K562 (cell line): ENCODE measurements around the gene CHKB. TPM values are rescaled to one million over a fixed set of nuclear protein-coding genes. Genes with fewer than 3 reads are reported as not detected.

ENCODE experiments used
- ATAC-seq: fragments of 200-7000 bp; cut with Tn5 transposase; 3 replicates; pipeline ENCODE4 v1.9.1; 2020; ENCODE audit warnings: moderate library complexity
- BruUV-seq: library from RNA; stranded (reverse); fragments of 400-500 nt; replicated peaks from 2 replicates; lab custom pipeline; 2021; lab: Mats Ljungman, UMichigan
- CTCF ChIA-PET: fragments of 300-600 bp; formaldehyde crosslinking; extraction: SDS; loops from one replicate; lab custom pipeline; 2021; ENCODE audit warnings: low intra/inter-chr PET ratio; lab: Yijun Ruan, JAX
- POLR2A ChIA-PET: fragments of 300-600, 350-650 bp; sonication (Branson Sonifier 250); formaldehyde crosslinking; extraction: SDS; loops from one replicate; lab custom pipeline; 2021; ENCODE audit warnings: antibody characterized with exemption, inconsistent platforms; lab: Yijun Ruan, JAX
- DNase-seq, 4 experiments: peaks; one replicate each; pipeline versions ENCODE4 v3.0.0 to v3.0.0-alpha.2; 2011 to 2018; ENCODE audit warnings: low spot score in 3 of 4, mixed read lengths in 3 of 4; ENCODE audit errors: extremely low read depth in 1 of 4
- FAIRE-seq: peaks from 2 replicates; lab custom pipeline; 2011; peaks lifted over from hg19 to GRCh38; lab: Jason Lieb, UNC
- H2AFZ ChIP-seq: 2 replicates; pipeline ENCODE4 v1.6.0; 2011; ENCODE audit warnings: low read depth, low read length, control low read depth, inconsistent platforms
- H3K27ac ChIP-seq: fragments of 200-600 bp; 3 replicates; pipeline ENCODE4 v1.8.0; 2011; ENCODE audit warnings: low read depth, mild to moderate bottlenecking, control low read depth, inconsistent platforms, low read length, moderate library complexity, mixed read lengths; ENCODE audit errors: extremely low read depth
- H3K27me3 ChIP-seq, 2 experiments: fragments of 300-600 bp in 1 of 2; 2 replicates in 1 of 2; 3 replicates in 1 of 2; pipeline versions ENCODE4 v1.6.0 to v1.8.0; 2011; ENCODE audit warnings: inconsistent platforms in 2 of 2, low read length in 2 of 2, mild to moderate bottlenecking in 1 of 2, mixed read lengths in 1 of 2, moderate library complexity in 1 of 2; ENCODE audit not compliant: control insufficient read depth in 2 of 2, insufficient read depth in 2 of 2
- H3K36me3 ChIP-seq: fragments of 300-600 bp; 3 replicates; pipeline ENCODE4 v1.8.0; 2011; ENCODE audit warnings: mild to moderate bottlenecking, low read length, inconsistent platforms; ENCODE audit not compliant: control insufficient read depth, insufficient read depth
- H3K4me1 ChIP-seq, 2 experiments: fragments of 200-600 bp in 1 of 2; replicated peaks in 1 of 2; 2 replicates in 1 of 2; 3 replicates in 1 of 2; pipeline versions ENCODE4 v1.5.1 to v1.8.0; 2011; ENCODE audit warnings: inconsistent platforms in 2 of 2, low read length in 2 of 2, mild to moderate bottlenecking in 1 of 2, mixed read lengths in 1 of 2, moderate library complexity in 1 of 2; ENCODE audit not compliant: control insufficient read depth in 2 of 2, insufficient read depth in 2 of 2
- H3K4me2 ChIP-seq: 2 replicates; pipeline ENCODE4 v1.6.1; 2011; ENCODE audit warnings: low read length, control low read depth, inconsistent platforms, mixed read lengths; ENCODE audit not compliant: insufficient read depth
- H3K4me3 ChIP-seq: fragments of 200-600 bp; sonication (generic), shearing (Covaris generic); 2 replicates; pipeline ENCODE4 v1.5.1; 2016; ENCODE audit warnings: control low read depth, inconsistent platforms
- H3K79me2 ChIP-seq: fragments of 200-600 bp; 3 replicates; pipeline ENCODE4 v1.8.0; 2011; ENCODE audit warnings: low read length, inconsistent platforms; ENCODE audit not compliant: control insufficient read depth, insufficient read depth
- H3K9ac ChIP-seq, 2 experiments: 2 replicates each; pipeline versions ENCODE4 v1.6.0 to v1.6.1; 2011; ENCODE audit warnings: low read depth in 2 of 2, low read length in 2 of 2, control low read depth in 1 of 2, inconsistent platforms in 1 of 2, mild to moderate bottlenecking in 1 of 2, mixed read lengths in 1 of 2; ENCODE audit not compliant: insufficient read depth in 1 of 2
- H3K9me1 ChIP-seq: one replicate; pipeline ENCODE4 v1.6.0; 2011; ENCODE audit warnings: inconsistent platforms, mild to moderate bottlenecking, low read length, moderate library complexity; ENCODE audit not compliant: control insufficient read depth, insufficient read depth
- H3K9me3 ChIP-seq: replicated peaks from 2 replicates; pipeline ENCODE4 v1.5.1; 2011; ENCODE audit warnings: low read depth, low read length, inconsistent platforms; ENCODE audit not compliant: control insufficient read depth, insufficient read depth
- H4K20me1 ChIP-seq: replicated peaks from 2 replicates; pipeline ENCODE4 v1.6.1; 2011; ENCODE audit warnings: low read length, inconsistent platforms, mixed read lengths; ENCODE audit not compliant: control insufficient read depth, insufficient read depth
- C11orf30 ChIP-seq: fragments of 450-650 bp; IDR thresholded peaks from 2 replicates; pipeline ENCODE4 v1.6.1; 2016; ENCODE audit warnings: low read depth, mild to moderate bottlenecking
- EHMT2 ChIP-seq: fragments of 450-650 bp; IDR thresholded peaks from 2 replicates; pipeline ENCODE4 v1.6.1; 2018; ENCODE audit warnings: antibody characterized with exemption
- FOS ChIP-seq: IDR thresholded peaks from 3 replicates; pipeline ENCODE4 v1.6.1; 2011; ENCODE audit not compliant: insufficient read length; ENCODE audit errors: extremely low read depth
- FOXK2 ChIP-seq, 2 experiments: fragments of 450-650 bp; IDR thresholded peaks in 1 of 2; conservative IDR thresholded peaks in 1 of 2; 2 replicates each; pipeline ENCODE4 v1.6.1; 2016; ENCODE audit warnings: low read depth in 2 of 2, mild to moderate bottlenecking in 1 of 2
- HDAC8 ChIP-seq: fragments of 450-650 bp; IDR thresholded peaks from 2 replicates; pipeline ENCODE4 v1.6.1; 2016; ENCODE audit warnings: mild to moderate bottlenecking, missing genetic modification characterization, moderate library complexity, missing compliant biosample characterization
- HNRNPK ChIP-seq: fragments of 200-400 bp; formaldehyde crosslinking; IDR thresholded peaks from one replicate; pipeline ENCODE4 v1.6.1; 2018; ENCODE audit warnings: mild to moderate bottlenecking, low read depth, low read length; ENCODE audit not compliant: poor library complexity, severe bottlenecking
- NR2C1 ChIP-seq, 2 experiments: fragments of 450-650 bp; IDR thresholded peaks; 2 replicates each; pipeline ENCODE4 v1.6.1; 2017; ENCODE audit warnings: mild to moderate bottlenecking in 2 of 2, antibody characterized with exemption in 1 of 2, inconsistent platforms in 1 of 2, missing compliant biosample characterization in 1 of 2, missing genetic modification characterization in 1 of 2
- RUNX1 ChIP-seq: sonication (generic); IDR thresholded peaks from 2 replicates; pipeline ENCODE4 v1.6.1; 2016; ENCODE audit warnings: antibody characterized with exemption, low read depth
- SMARCB1 ChIP-seq: IDR thresholded peaks from 2 replicates; pipeline ENCODE4 v1.6.1; 2011; ENCODE audit warnings: improper control_type of control experiment, low read depth; ENCODE audit not compliant: insufficient read length
- ZC3H8 ChIP-seq: fragments of 450-650 bp; IDR thresholded peaks from 2 replicates; pipeline ENCODE4 v1.6.1; 2017
- ZNF253 ChIP-seq: fragments of 250-450 bp; sonication (Bioruptor Pico); conservative IDR thresholded peaks from 2 replicates; pipeline ENCODE4 v1.6.1; 2021; ENCODE audit warnings: mild to moderate bottlenecking
- ZNF79 ChIP-seq: fragments of 250-450 bp; sonication (Bioruptor Pico); IDR thresholded peaks from 2 replicates; pipeline ENCODE4 v1.4.0; 2020; ENCODE audit warnings: low read depth, mild to moderate bottlenecking, moderate library complexity
- WGBS: fragments of 100-300 bp; shearing (Covaris generic); methylation state at CpG from one replicate; pipeline ENCODE4 v1.1.6; 2016; ENCODE audit warnings: low coverage, mixed read lengths; ENCODE audit not compliant: insufficient coverage; ENCODE audit errors: missing lambda C conversion rate; 5-methylcytosine and 5-hydroxymethylcytosine counted together
- in situ Hi-C: fragments of 300-500 bp; cut with MboI; formaldehyde crosslinking; loops from 4 replicates; pipeline ENCODE4 v1.15.0; 2018; ENCODE audit warnings: inconsistent platforms, mixed read lengths
- intact Hi-C: fragments of 100-400 bp; cut with micrococcal nuclease; formaldehyde crosslinking; loops from 2 replicates; pipeline ENCODE4 v1.14.2; 2022
- polyA plus RNA-seq, 8 experiments: library from polyadenylated mRNA; depleted of rRNA in 4 of 8; stranded (reverse) in 5 of 8; unstranded in 3 of 8; fragments of >200 nt; fragmentation: Nextera tagmentation in 2 of 8; fragmentation: Illumina TruSeq in 1 of 8; extraction: Ambion mirVana in 2 of 8; extraction: Trizol in 1 of 8; gene quantifications; 2 replicates each; pipeline versions ENCODE4 v1.2.1 to v1.2.3, GENCODE V29; 2011 to 2014; ENCODE audit warnings: inconsistent platforms in 1 of 8, missing spikeins in 1 of 8
- total RNA-seq, 7 experiments: library from RNA; depleted of rRNA in 6 of 7; stranded (reverse); fragments of >200 nt in 6 of 7; fragmentation: Illumina TruSeq in 2 of 7; extraction: Trizol in 2 of 7; gene quantifications; 2 replicates each; pipeline versions ENCODE4 v1.2.1 to v1.2.3, GENCODE V29; 2011 to 2021; ENCODE audit warnings: low replicate concordance in 1 of 7
- TF ChIP-seq, protein P1 (sequence below), 2 experiments: fragments of 450-650 bp in 1 of 2; sonication (generic) in 1 of 2; formaldehyde crosslinking; conservative IDR thresholded peaks; 2 replicates each; pipeline versions ENCODE4 v1.4.0 to v1.8.1; 2020 to 2022; ENCODE audit warnings: mild to moderate bottlenecking in 1 of 2, missing genetic modification reagents in 1 of 2
- TF ChIP-seq, protein P2 (sequence below): fragments of 450-650 bp; IDR thresholded peaks from 2 replicates; pipeline ENCODE4 v1.6.1; 2017; ENCODE audit warnings: mild to moderate bottlenecking, moderate library complexity
- TF ChIP-seq, protein P3 (sequence below), 2 experiments: fragments of 450-650 bp; conservative IDR thresholded peaks; 2 replicates each; pipeline ENCODE4 v1.6.1; 2017; ENCODE audit warnings: mild to moderate bottlenecking in 2 of 2, moderate library complexity in 2 of 2

The CHKB gene
- total and polyA plus RNA-seq, 9 of the 15 experiments (the other 6 are each of a cell fraction or from before 2014, with no cell fraction given), result 2.7 to 31.0 (median 11.0) TPM

DNA sequence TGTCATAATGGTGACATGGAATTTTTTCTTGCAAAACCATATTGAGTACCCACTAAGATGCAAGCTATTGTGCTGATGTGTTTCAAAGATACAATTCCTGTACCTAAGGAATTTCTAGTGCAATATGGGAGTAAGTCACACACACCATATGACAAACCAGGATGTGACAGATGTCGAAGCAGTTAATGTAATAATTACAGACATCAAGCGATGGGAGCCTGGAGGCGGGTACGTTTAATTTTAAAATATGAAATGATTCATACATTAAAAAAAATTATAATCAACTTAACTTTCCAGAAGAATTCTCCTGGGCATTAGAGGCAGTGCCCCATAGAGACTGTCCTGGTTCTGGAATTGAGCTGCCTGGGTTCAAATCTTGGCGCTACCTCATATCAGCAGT, 25.9 kb downstream of the CHKB start:
- no peak overlapping the region for H2AFZ ChIP-seq
- H3K36me3 ChIP-seq, result no peaks in the 10 kb centered on the region
- no peaks in the 10 kb centered on the region for H4K20me1 ChIP-seq
- no peaks in the 10 kb centered on the region for H3K79me2 ChIP-seq
- no TSS peak for BruUV-seq
- H3K4me2 ChIP-seq, result no peak overlapping the region
- CTCF ChIA-PET, result no interaction called here
- no peaks in the 10 kb centered on the region for H3K9me3 ChIP-seq
- POLR2A ChIA-PET, result interaction anchor here (0.6 to 1.6 kb wide), 3 partner anchors 8 to 23 kb away, joined by 3 to 6 read pairs (median 3); no protein-coding TSS in a partner anchor
- FAIRE-seq, result no peak
- ATAC-seq, result no peak
- no peaks in the 10 kb centered on the region for H3K9me1 ChIP-seq
- no peak for DNase-seq
- H3K4me1 ChIP-seq, result no peaks in the 10 kb centered on the region; a peak in 1 of 5 replicates
- no peak overlapping the region for H3K27ac ChIP-seq
- in situ Hi-C loops, result no loop called here
- TF ChIP-seq EHMT2, result no peak
- no peak for TF ChIP-seq RUNX1
- no peak for TF ChIP-seq ZNF79
- TF ChIP-seq FOXK2 (conservative IDR thresholded peaks at IDR 0.05 in 1 of 2, IDR thresholded peaks at IDR 0.05 in 1 of 2; ENCODE audit: low read depth in 2 of 2), result no peak
- no peak for TF ChIP-seq C11orf30
- TF ChIP-seq, protein P1, sequence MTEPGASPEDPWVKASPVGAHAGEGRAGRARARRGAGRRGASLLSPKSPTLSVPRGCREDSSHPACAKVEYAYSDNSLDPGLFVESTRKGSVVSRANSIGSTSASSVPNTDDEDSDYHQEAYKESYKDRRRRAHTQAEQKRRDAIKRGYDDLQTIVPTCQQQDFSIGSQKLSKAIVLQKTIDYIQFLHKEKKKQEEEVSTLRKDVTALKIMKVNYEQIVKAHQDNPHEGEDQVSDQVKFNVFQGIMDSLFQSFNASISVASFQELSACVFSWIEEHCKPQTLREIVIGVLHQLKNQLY (CRISPR knock-in tag; conservative IDR thresholded peaks at IDR 0.05), result no peak
- TF ChIP-seq, protein P2, sequence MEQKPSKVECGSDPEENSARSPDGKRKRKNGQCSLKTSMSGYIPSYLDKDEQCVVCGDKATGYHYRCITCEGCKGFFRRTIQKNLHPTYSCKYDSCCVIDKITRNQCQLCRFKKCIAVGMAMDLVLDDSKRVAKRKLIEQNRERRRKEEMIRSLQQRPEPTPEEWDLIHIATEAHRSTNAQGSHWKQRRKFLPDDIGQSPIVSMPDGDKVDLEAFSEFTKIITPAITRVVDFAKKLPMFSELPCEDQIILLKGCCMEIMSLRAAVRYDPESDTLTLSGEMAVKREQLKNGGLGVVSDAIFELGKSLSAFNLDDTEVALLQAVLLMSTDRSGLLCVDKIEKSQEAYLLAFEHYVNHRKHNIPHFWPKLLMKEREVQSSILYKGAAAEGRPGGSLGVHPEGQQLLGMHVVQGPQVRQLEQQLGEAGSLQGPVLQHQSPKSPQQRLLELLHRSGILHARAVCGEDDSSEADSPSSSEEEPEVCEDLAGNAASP, result no peak
- no peak for TF ChIP-seq ZNF253 (CRISPR knock-in tag)
- TF ChIP-seq NR2C1 (IDR thresholded peaks at IDR 0.05), result no peak
- TF ChIP-seq NR2C1 (tag; IDR thresholded peaks at IDR 0.05), result no peak
- no peak for TF ChIP-seq FOS
- no peak for TF ChIP-seq HNRNPK
- TF ChIP-seq HDAC8, result no peak
- no peak for TF ChIP-seq SMARCB1
- TF ChIP-seq, protein P3, sequence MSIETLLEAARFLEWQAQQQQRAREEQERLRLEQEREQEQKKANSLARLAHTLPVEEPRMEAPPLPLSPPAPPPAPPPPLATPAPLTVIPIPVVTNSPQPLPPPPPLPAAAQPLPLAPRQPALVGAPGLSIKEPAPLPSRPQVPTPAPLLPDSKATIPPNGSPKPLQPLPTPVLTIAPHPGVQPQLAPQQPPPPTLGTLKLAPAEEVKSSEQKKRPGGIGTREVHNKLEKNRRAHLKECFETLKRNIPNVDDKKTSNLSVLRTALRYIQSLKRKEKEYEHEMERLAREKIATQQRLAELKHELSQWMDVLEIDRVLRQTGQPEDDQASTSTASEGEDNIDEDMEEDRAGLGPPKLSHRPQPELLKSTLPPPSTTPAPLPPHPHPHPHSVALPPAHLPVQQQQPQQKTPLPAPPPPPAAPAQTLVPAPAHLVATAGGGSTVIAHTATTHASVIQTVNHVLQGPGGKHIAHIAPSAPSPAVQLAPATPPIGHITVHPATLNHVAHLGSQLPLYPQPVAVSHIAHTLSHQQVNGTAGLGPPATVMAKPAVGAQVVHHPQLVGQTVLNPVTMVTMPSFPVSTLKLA (conservative IDR thresholded peaks at IDR 0.05), result no peak
- no peak for TF ChIP-seq ZC3H8
- no peak overlapping the region for H3K4me3 ChIP-seq
- 0 out of 5 replicates have a peak, but pooled peaks cover 0 to 4% of the 10 kb centered on the region in 2 experiments for H3K27me3 ChIP-seq
- no peak overlapping the region for H3K9ac ChIP-seq
- intact Hi-C loops, result no loop called here
- WGBS, result 30% methylated on average over 5 of the region's 5 CpGs
